ENCODE data around the gene ALKBH2.

DNA sequence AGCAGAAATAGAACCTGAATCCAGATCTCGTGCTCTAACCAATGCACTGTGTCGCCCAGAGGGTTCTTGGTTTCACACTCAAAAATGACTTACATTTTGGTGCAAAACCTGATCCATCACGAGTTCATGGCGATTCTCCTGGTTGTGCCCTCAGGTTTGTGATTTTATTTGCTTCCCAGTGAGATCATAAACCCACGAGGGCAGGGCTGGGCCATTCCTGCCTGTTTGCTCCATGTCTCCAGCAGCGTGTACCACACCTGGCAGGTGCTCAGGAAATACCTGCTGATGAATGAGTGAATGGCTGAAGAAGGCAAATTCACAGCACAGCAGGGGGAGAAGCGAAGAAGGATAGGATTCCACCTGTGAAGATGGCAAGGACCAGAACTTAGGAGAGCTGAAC, 32.5 kb upstream of the ALKBH2 start:
- no peak for TF ChIP-seq POLR2AphosphoS5 (IDR thresholded peaks at IDR 0.05; ENCODE audit: low read depth, low read length)
- TF ChIP-seq POLR2A (IDR thresholded peaks at IDR 0.05; ENCODE audit: low read depth, low read length): no peak
- no peak for TF ChIP-seq TAF1 (IDR thresholded peaks at IDR 0.05; ENCODE audit: borderline replicate concordance, low read depth, low read length)
